ENCODE data around the gene ADIG.

The ADIG gene

DNA sequence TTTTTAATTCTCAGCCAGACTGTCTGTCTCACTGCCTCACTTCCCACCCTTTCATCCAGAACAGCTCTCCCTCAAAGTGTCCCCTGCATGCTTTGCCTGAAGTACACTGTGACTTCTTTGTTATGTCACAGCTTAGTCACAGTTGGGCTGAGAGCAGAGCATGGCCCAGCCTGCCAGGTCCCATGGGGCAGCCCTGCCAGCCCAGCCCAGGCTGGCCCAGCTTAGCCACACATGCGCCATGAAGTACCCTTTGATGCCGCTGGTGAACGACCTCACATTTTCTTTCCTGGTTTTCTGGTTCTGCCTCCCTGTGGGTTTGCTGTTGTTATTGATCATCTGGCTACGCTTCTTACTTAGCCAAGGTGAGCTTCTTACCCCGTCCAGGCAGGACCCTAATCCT lies at the start of gene ADIG:
Gene ADIG, plus strand, starts transcription at position 185 of the 400 bp plus-strand sequence. Its CDS starts 54 bp downstream, at position 239.
- H3K4me3 ChIP-seq (ENCODE audit: low read depth, low read length), result no peak within 1 kb of the TSS
- DNase-seq (ENCODE audit: low read depth), result peak; percentile 20
- no peak for TF ChIP-seq POLR2A (IDR thresholded peaks at IDR 0.05; ENCODE audit: extremely low read depth, insufficient read length)
- TF ChIP-seq, protein P1, sequence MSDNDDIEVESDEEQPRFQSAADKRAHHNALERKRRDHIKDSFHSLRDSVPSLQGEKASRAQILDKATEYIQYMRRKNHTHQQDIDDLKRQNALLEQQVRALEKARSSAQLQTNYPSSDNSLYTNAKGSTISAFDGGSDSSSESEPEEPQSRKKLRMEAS (IDR thresholded peaks at IDR 0.05; ENCODE audit: low read depth, low read length), result no peak
- no peak for TF ChIP-seq MYC (IDR thresholded peaks at IDR 0.05; ENCODE audit: low read depth, low read length)
- TF ChIP-seq, protein P2, sequence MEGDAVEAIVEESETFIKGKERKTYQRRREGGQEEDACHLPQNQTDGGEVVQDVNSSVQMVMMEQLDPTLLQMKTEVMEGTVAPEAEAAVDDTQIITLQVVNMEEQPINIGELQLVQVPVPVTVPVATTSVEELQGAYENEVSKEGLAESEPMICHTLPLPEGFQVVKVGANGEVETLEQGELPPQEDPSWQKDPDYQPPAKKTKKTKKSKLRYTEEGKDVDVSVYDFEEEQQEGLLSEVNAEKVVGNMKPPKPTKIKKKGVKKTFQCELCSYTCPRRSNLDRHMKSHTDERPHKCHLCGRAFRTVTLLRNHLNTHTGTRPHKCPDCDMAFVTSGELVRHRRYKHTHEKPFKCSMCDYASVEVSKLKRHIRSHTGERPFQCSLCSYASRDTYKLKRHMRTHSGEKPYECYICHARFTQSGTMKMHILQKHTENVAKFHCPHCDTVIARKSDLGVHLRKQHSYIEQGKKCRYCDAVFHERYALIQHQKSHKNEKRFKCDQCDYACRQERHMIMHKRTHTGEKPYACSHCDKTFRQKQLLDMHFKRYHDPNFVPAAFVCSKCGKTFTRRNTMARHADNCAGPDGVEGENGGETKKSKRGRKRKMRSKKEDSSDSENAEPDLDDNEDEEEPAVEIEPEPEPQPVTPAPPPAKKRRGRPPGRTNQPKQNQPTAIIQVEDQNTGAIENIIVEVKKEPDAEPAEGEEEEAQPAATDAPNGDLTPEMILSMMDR (IDR thresholded peaks at IDR 0.05; ENCODE audit: low read depth, low read length), result no peak

DNA sequence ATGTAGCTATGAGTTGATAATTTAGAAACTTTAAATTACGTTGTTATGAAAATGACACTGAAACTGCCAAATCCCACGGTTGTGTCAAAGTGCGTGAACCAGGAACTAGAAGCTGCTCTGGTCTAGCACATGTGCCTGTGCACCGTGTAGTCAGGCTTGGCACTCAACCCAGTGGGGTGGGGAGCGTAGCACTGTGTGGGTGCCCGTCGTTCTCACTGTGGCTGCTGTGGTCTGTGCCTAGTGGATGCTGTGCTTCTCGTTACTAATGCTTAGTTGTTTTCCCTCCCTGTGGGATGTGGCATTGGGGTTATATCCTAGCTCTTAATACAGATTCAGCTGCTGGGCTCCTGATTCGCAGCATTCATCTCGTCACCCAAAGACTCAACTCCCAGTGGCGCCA lies 46.2 kb upstream of the ADIG start:
- DNase-seq (ENCODE audit: low read depth), result no peak
- H3K4me3 ChIP-seq (ENCODE audit: low read depth, low read length), result no peak overlapping the region

DNA sequence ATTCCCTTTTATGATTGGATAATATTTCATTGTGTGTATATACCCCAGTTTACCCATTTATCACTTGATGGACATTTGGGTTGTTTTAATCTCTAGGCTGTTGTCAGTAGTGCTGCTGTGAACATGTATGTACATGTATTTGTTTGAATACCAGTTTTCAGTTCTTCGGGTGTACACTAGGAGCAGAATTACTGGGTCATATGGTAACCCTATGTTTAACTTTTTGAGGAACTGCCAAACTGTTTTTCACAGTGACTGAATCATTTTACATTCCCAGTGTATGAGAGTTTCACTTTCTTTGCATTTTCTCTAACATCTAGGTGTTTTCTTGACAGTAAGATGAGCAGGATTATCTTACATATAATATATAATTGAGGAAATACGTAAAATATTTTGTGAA lies 44.7 kb upstream of the ADIG start:
- TF ChIP-seq, protein P1 (IDR thresholded peaks at IDR 0.05; ENCODE audit: low read depth, low read length), result no peak
- TF ChIP-seq POLR2A (IDR thresholded peaks at IDR 0.05; ENCODE audit: extremely low read depth, insufficient read length) (no peak), MYC (IDR thresholded peaks at IDR 0.05; ENCODE audit: low read depth, low read length) (no peak)
- TF ChIP-seq, protein P2 (IDR thresholded peaks at IDR 0.05; ENCODE audit: low read depth, low read length), result no peak
- no peak for DNase-seq (ENCODE audit: low read depth)
- no peak overlapping the region for H3K4me3 ChIP-seq (ENCODE audit: low read depth, low read length)

More for the DNA sequence above, 46.2 kb upstream of the ADIG start:
- TF ChIP-seq MYC (IDR thresholded peaks at IDR 0.05; ENCODE audit: low read depth, low read length) (no peak), POLR2A (IDR thresholded peaks at IDR 0.05; ENCODE audit: extremely low read depth, insufficient read length) (no peak)
- TF ChIP-seq, protein P1 (IDR thresholded peaks at IDR 0.05; ENCODE audit: low read depth, low read length), result no peak
- TF ChIP-seq, protein P2 (IDR thresholded peaks at IDR 0.05; ENCODE audit: low read depth, low read length), result no peak

DNA sequence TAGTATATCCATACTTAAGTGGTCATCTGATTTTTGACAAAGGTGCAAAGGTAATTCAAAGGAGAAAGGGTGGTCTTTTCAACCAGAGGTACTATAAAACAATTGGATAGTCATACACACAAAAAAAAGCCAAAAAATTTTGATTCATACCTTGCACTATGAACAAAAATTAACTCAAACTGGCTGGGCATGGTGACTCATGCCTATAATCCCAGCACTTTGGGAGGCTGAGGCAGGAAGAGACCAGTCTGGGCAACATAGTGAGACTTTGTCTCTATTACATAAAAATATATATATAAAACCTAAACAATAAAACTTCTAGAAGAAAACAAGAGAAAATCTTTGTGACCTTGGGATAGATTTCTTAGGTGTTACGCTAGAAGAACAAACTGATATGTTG lies 43.8 kb upstream of the ADIG start:
- TF ChIP-seq, protein P2 (IDR thresholded peaks at IDR 0.05; ENCODE audit: low read depth, low read length), result no peak
- TF ChIP-seq, protein P1 (IDR thresholded peaks at IDR 0.05; ENCODE audit: low read depth, low read length), result no peak
- TF ChIP-seq POLR2A (IDR thresholded peaks at IDR 0.05; ENCODE audit: extremely low read depth, insufficient read length) (no peak), MYC (IDR thresholded peaks at IDR 0.05; ENCODE audit: low read depth, low read length) (no peak)
- DNase-seq (ENCODE audit: low read depth), result no peak
- H3K4me3 ChIP-seq (ENCODE audit: low read depth, low read length), result no peak overlapping the region

DNA sequence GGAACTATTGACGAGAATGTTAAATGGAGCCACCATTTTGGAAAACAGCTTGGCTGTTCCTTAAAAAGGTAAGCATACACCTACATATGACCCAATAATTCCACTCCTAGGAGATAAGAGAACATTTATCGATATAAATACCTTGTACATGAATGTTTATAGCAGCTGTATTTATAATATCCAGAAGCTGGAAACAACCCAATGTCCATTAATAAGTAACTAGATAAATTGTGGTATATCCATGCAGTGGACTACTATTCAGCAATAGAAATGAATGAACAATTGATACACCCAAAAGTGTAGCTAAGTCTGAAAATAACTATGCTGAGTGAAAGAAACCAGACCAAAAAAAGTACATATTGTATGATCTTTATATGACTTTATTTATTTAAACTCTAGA lies 42.2 kb upstream of the ADIG start:
- TF ChIP-seq, protein P1 (IDR thresholded peaks at IDR 0.05; ENCODE audit: low read depth, low read length), result no peak
- TF ChIP-seq POLR2A (IDR thresholded peaks at IDR 0.05; ENCODE audit: extremely low read depth, insufficient read length) (no peak), MYC (IDR thresholded peaks at IDR 0.05; ENCODE audit: low read depth, low read length) (no peak)
- TF ChIP-seq, protein P2 (IDR thresholded peaks at IDR 0.05; ENCODE audit: low read depth, low read length), result no peak
- DNase-seq (ENCODE audit: low read depth), result no peak
- H3K4me3 ChIP-seq (ENCODE audit: low read depth, low read length), result no peak overlapping the region

Data from NB4 (cell line).